MM.1S (cell line): Measurements from ENCODE around the gene PHF21A.

Source experiments
- DNase-seq: peaks from one replicate; pipeline ENCODE4 v3.0.0-alpha.2; 2015
- H2AFZ ChIP-seq: fragments of 300-600 bp; sonication (generic); 2 replicates; pipeline ENCODE4 v1.6.0; 2016; ENCODE audit warnings: antibody characterized with exemption, low read length
- H3F3A ChIP-seq: fragments of 300-600 bp; sonication (generic); 2 replicates; pipeline ENCODE4 v1.6.1; 2016; ENCODE audit warnings: mild to moderate bottlenecking, antibody characterized with exemption, low read length, moderate library complexity, mixed read lengths; ENCODE audit not compliant: insufficient read depth
- H3K27ac ChIP-seq: fragments of 300-600 bp; sonication (generic); 2 replicates; pipeline ENCODE4 v1.5.1; 2016; ENCODE audit warnings: mild to moderate bottlenecking, low read length
- H3K27me3 ChIP-seq: fragments of 300-600 bp; sonication (generic); replicated peaks from 2 replicates; pipeline ENCODE4 v1.6.0; 2016; ENCODE audit warnings: low read length; ENCODE audit not compliant: insufficient read depth
- H3K36me3 ChIP-seq: fragments of 300-600 bp; sonication (generic); replicated peaks from 2 replicates; pipeline ENCODE4 v1.6.1; 2016; ENCODE audit warnings: mild to moderate bottlenecking, low read length, mixed read lengths; ENCODE audit not compliant: insufficient read depth
- H3K4me1 ChIP-seq: fragments of 300-600 bp; sonication (generic); 2 replicates; pipeline ENCODE4 v1.6.1; 2016; ENCODE audit warnings: low read length, mixed read lengths
- H3K4me2 ChIP-seq: fragments of 300-600 bp; sonication (generic); 2 replicates; pipeline ENCODE4 v1.6.0; 2016; ENCODE audit warnings: low read depth, low read length
- H3K4me3 ChIP-seq: fragments of 300-600 bp; sonication (generic); 2 replicates; pipeline ENCODE4 v1.5.1; 2016; ENCODE audit warnings: low read length, mixed read lengths
- H3K79me2 ChIP-seq: fragments of 300-600 bp; sonication (generic); 2 replicates; pipeline ENCODE4 v1.6.1; 2016; ENCODE audit warnings: mixed run types, low read length, mixed read lengths
- H3K9ac ChIP-seq: fragments of 300-600 bp; sonication (generic); 2 replicates; pipeline ENCODE4 v1.6.1; 2016; ENCODE audit warnings: low read length, mixed read lengths
- H3K9me2 ChIP-seq: fragments of 300-600 bp; sonication (generic); replicated peaks from 2 replicates; pipeline ENCODE4 v1.6.1; 2016; ENCODE audit warnings: mild to moderate bottlenecking, low read length, mixed read lengths; ENCODE audit not compliant: insufficient read depth
- H3K9me3 ChIP-seq: fragments of 300-600 bp; sonication (generic); replicated peaks from 2 replicates; pipeline ENCODE4 v1.6.1; 2016; ENCODE audit warnings: mild to moderate bottlenecking, low read length, mixed read lengths; ENCODE audit not compliant: insufficient read depth
- H4K20me1 ChIP-seq: fragments of 300-600 bp; sonication (generic); 2 replicates; pipeline ENCODE4 v1.6.1; 2016; ENCODE audit warnings: mild to moderate bottlenecking, low read length, moderate library complexity, mixed read lengths; ENCODE audit not compliant: insufficient read depth
- CTCF ChIP-seq: fragments of 300-600 bp; sonication (generic); IDR thresholded peaks from 2 replicates; pipeline ENCODE4 v1.5.1; 2016; ENCODE audit warnings: antibody characterized with exemption, low read length, mixed read lengths
- EZH2 ChIP-seq: fragments of 300-600 bp; sonication (generic); optimal IDR thresholded peaks from 2 replicates; pipeline ENCODE3; 2017; ENCODE audit warnings: low read depth, mild to moderate bottlenecking, antibody characterized with exemption, low read length, mixed read lengths
- EZH2phosphoT487 ChIP-seq: fragments of 300-600 bp; sonication (generic); IDR thresholded peaks from 2 replicates; pipeline ENCODE4 v1.6.1; 2018; ENCODE audit warnings: antibody characterized with exemption, low read length

PHF21A gene

GRCh38 chr11:45921561-45922424, 199.5 kb downstream of the PHF21A start:
- peak overlapping the region; percentile 29; the same call in 1 of the 2 replicates for H3K9ac ChIP-seq

GRCh38 chr11:45920531-45921477, 200.4 kb downstream of the PHF21A start:
- Histone ChIP-seq H3K27ac (no peak overlapping the region), H3K4me1 (peaks cover 14% of the 10 kb centered on the region), H3K4me2 (no peak overlapping the region), H3K27me3 (peaks cover 13% of the 10 kb centered on the region; the same call in 1 of the 2 replicates), H3F3A (peaks cover 18% of the 10 kb centered on the region), H4K20me1 (no peaks in the 10 kb centered on the region), H3K9ac (no peak overlapping the region), H3K36me3 (no peaks in the 10 kb centered on the region), H3K4me3 (no peak overlapping the region), H3K9me3 (no peaks in the 10 kb centered on the region), H2AFZ (no peak overlapping the region), H3K9me2 (no peaks in the 10 kb centered on the region), H3K79me2 (peaks cover 19% of the 10 kb centered on the region)
- DNase-seq: no peak
- TF ChIP-seq EZH2phosphoT487 (no peak), CTCF (no peak), EZH2 (no peak)

More at GRCh38 chr11:45921561-45922424, 199.5 kb downstream of the PHF21A start:
- Histone ChIP-seq H3K27me3 (peaks cover 13% of the 10 kb centered on the region; the same call in 1 of the 2 replicates), H3F3A (peaks cover 18% of the 10 kb centered on the region), H3K27ac (peak overlapping the region; percentile 20; the same call in 1 of the 2 replicates), H4K20me1 (no peaks in the 10 kb centered on the region), H3K9me2 (no peaks in the 10 kb centered on the region), H3K36me3 (no peaks in the 10 kb centered on the region), H2AFZ (0 out of 2 replicates have a peak overlapping the region, but pooled peaks have one; percentile 21), H3K4me2 (peak overlapping the region; percentile 56; the same call in 1 of the 2 replicates), H3K79me2 (peaks cover 9% of the 10 kb centered on the region), H3K4me1 (peaks cover 13% of the 10 kb centered on the region), H3K9me3 (no peaks in the 10 kb centered on the region), H3K4me3 (peak overlapping the region; percentile 49)
- DNase-seq: peak; percentile 75
- no peak for TF ChIP-seq CTCF
- no peak for TF ChIP-seq EZH2phosphoT487
- TF ChIP-seq EZH2: no peak

- peaks cover 18% of the 10 kb centered on the region for H3F3A ChIP-seq
- no peak overlapping the region for H2AFZ ChIP-seq
- H3K9me3 ChIP-seq: no peaks in the 10 kb centered on the region
- no peaks in the 10 kb centered on the region for H4K20me1 ChIP-seq
- no peak for DNase-seq
- H3K27me3 ChIP-seq: peaks cover 13% of the 10 kb centered on the region; the same call in 1 of the 2 replicates
- H3K9ac ChIP-seq: no peak overlapping the region
- H3K27ac ChIP-seq: no peak overlapping the region
- no peak overlapping the region for H3K4me2 ChIP-seq
- peaks cover 14% of the 10 kb centered on the region for H3K4me1 ChIP-seq
- no peaks in the 10 kb centered on the region for H3K36me3 ChIP-seq
- TF ChIP-seq CTCF (no peak), EZH2 (no peak), EZH2phosphoT487 (no peak)
- peaks cover 22% of the 10 kb centered on the region for H3K79me2 ChIP-seq
- no peaks in the 10 kb centered on the region for H3K9me2 ChIP-seq
- no peak overlapping the region for H3K4me3 ChIP-seq
Observed at GRCh38 chr11:45919806-45920530, 201.3 kb downstream of the PHF21A start.
